ENCODE data around the gene ELFN1.
A peak's percentile ranks its signal among the peaks of the same experiment; 100 is the strongest.

DNA sequence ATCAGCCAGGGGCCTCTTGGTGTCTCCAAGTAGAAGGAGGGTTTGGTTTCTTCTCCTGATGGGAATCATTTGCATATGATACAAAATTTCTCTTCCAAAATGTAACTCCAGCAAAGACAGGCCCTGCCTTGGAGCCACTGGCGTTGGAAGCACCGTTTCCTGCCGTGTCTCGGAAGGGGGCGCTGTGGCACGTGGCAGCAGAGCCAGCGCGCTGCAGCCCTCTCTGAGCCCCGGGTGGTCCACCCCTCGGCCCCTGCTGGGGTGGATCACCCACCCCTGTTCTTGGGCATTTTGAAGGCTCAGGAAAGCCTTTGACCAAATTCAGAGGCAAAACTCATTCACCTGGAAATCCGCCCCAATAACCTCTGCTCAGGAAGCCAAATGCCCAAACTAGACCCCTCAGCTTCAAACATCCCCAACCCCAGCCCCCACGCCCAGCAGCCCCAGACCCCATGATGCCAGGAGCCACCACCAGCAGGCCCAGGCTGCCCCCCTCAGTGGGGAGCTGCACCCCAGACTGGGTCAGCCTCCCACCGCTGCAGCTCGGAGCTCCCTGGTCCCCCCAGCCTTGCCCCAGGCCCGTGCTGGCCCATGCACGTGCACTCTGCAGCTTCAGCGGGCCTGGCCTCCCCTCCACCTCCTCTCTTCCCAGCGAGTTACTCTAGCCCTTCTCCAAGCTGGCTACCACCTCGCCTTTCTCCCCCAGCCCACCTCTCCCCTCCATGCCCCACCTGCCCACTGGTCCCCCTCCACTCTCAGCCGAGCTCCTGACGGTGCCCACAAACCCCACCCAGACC is 29.5 kb upstream of the ELFN1 start:
- TF ChIP-seq, protein P1, sequence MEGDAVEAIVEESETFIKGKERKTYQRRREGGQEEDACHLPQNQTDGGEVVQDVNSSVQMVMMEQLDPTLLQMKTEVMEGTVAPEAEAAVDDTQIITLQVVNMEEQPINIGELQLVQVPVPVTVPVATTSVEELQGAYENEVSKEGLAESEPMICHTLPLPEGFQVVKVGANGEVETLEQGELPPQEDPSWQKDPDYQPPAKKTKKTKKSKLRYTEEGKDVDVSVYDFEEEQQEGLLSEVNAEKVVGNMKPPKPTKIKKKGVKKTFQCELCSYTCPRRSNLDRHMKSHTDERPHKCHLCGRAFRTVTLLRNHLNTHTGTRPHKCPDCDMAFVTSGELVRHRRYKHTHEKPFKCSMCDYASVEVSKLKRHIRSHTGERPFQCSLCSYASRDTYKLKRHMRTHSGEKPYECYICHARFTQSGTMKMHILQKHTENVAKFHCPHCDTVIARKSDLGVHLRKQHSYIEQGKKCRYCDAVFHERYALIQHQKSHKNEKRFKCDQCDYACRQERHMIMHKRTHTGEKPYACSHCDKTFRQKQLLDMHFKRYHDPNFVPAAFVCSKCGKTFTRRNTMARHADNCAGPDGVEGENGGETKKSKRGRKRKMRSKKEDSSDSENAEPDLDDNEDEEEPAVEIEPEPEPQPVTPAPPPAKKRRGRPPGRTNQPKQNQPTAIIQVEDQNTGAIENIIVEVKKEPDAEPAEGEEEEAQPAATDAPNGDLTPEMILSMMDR (IDR thresholded peaks at IDR 0.05): peak; percentile 92
- no peak for TF ChIP-seq ZFX (IDR thresholded peaks at IDR 0.05; ENCODE audit: borderline replicate concordance)

Data from 22Rv1 (cell line).